B cell (primary cell): ENCODE data around the gene TSPAN32. TPM values are rescaled to one million over a fixed set of nuclear protein-coding genes. Genes with fewer than 3 reads are reported as not detected.

Source experiments
- ATAC-seq: fragments of 200-7000 bp; cut with Tn5 transposase; one replicate; pipeline ENCODE4 v1.10.0; 2021; ENCODE audit warnings: low read depth, mild to moderate bottlenecking, moderate number of reproducible peaks, moderate library complexity
- CTCF ChIA-PET: fragments of 350-600 bp; sonication (Branson Sonifier 250); formaldehyde crosslinking; loops from one replicate; lab custom pipeline; 2021; ENCODE audit warnings: antibody characterized with exemption, inconsistent platforms; lab: Charles Lee
- POLR2A ChIA-PET: fragments of 350-600 bp; sonication (Branson Sonifier 250); formaldehyde crosslinking; loops from one replicate; lab custom pipeline; 2021; ENCODE audit warnings: antibody characterized with exemption; lab: Charles Lee
- DNase-seq: peaks from one replicate; pipeline ENCODE4 v3.0.0; 2013
- H2AFZ ChIP-seq: 2 replicates; pipeline ENCODE4 v1.6.1; 2012; ENCODE audit warnings: mild to moderate bottlenecking, low read depth, low read length; ENCODE audit not compliant: insufficient read depth, poor library complexity, severe bottlenecking
- H3K27ac ChIP-seq, 2 donors: 1 replicate in 1 of 2; 2 replicates in 1 of 2; pipeline ENCODE4 v1.5.1; 2012 to 2013; ENCODE audit warnings: low read length in 2 of 2, mild to moderate bottlenecking in 2 of 2, moderate library complexity in 1 of 2
- H3K27me3 ChIP-seq, 4 experiments: fragments of 200-600 bp in 1 of 4; sonication (generic) in 1 of 4; replicated peaks in 1 of 4; 1 replicate in 2 of 4; 2 replicates in 2 of 4; pipeline versions ENCODE4 v1.6.1 to v1.7.0; 2013 to 2016; ENCODE audit warnings: low read length in 3 of 4, mild to moderate bottlenecking in 2 of 4, mixed read lengths in 1 of 4, moderate library complexity in 1 of 4; ENCODE audit not compliant: insufficient read depth in 4 of 4, control insufficient read depth in 3 of 4; ENCODE audit errors: control extremely low read depth in 1 of 4
- H3K36me3 ChIP-seq, 2 experiments: replicated peaks in 1 of 2; 1 replicate in 1 of 2; 2 replicates in 1 of 2; pipeline versions ENCODE4 v1.6.1 to v1.7.1; 2013; ENCODE audit warnings: low read length in 1 of 2; ENCODE audit not compliant: insufficient read depth in 2 of 2, control insufficient read depth in 1 of 2; ENCODE audit errors: control extremely low read depth in 1 of 2, extremely low read depth in 1 of 2
- H3K4me1 ChIP-seq, 2 donors: fragments of 200-600 bp in 1 of 2; sonication (generic) in 1 of 2; 1 replicate in 1 of 2; 2 replicates in 1 of 2; pipeline versions ENCODE4 v1.5.1 to v1.6.1; 2013 to 2017; ENCODE audit warnings: low read length in 2 of 2; ENCODE audit not compliant: control insufficient read depth in 2 of 2, insufficient read depth in 2 of 2
- H3K4me2 ChIP-seq: replicated peaks from 2 replicates; pipeline ENCODE3; 2012; ENCODE audit warnings: mild to moderate bottlenecking, low read depth, low read length; ENCODE audit not compliant: poor library complexity, severe bottlenecking
- H3K4me3 ChIP-seq, 5 experiments: fragments of 200-600 bp in 1 of 5; sonication (generic) in 1 of 5; 1 replicate in 3 of 5; 2 replicates in 2 of 5; pipeline versions ENCODE4 v1.5.1 to v1.7.0; 2011 to 2016; ENCODE audit warnings: low read length in 4 of 5, mild to moderate bottlenecking in 4 of 5, low read depth in 2 of 5, control low read depth in 1 of 5, moderate library complexity in 1 of 5; ENCODE audit not compliant: insufficient read depth in 1 of 5; ENCODE audit errors: control extremely low read depth in 1 of 5, extremely low read depth in 1 of 5
- H3K79me2 ChIP-seq: fragments of 200-600 bp; sonication (generic); one replicate; pipeline ENCODE4 v1.6.0; 2016; ENCODE audit warnings: low read length; ENCODE audit not compliant: control insufficient read depth, insufficient read depth
- H3K9ac ChIP-seq: fragments of 200-600 bp; sonication (generic); 2 replicates; pipeline ENCODE4 v1.6.1; 2017; ENCODE audit warnings: mild to moderate bottlenecking, low read length, moderate library complexity
- H3K9me3 ChIP-seq, 3 donors: one replicate each; pipeline versions ENCODE4 v1.6.1 to v1.7.1; 2013; ENCODE audit warnings: low read length in 2 of 3; ENCODE audit not compliant: control insufficient read depth in 2 of 3, insufficient read depth in 1 of 3; ENCODE audit errors: control extremely low read depth in 1 of 3
- H4K20me1 ChIP-seq: 2 replicates; pipeline ENCODE4 v1.6.0; 2012; ENCODE audit warnings: mild to moderate bottlenecking, low read length; ENCODE audit not compliant: insufficient read depth, control insufficient read depth, poor library complexity, severe bottlenecking
- H3K27ac Mint-ChIP-seq: one replicate; pipeline ENCODE4 v1.8.0; 2021; ENCODE audit warnings: mixed read lengths
- H3K27me3 Mint-ChIP-seq: one replicate; pipeline ENCODE4 v1.8.0; 2021; ENCODE audit warnings: mixed read lengths
- H3K4me1 Mint-ChIP-seq: one replicate; pipeline ENCODE4 v1.8.0; 2021; ENCODE audit warnings: mixed read lengths
- H3K4me3 Mint-ChIP-seq: one replicate; pipeline ENCODE4 v1.8.0; 2021; ENCODE audit warnings: mixed read lengths
- H3K9me3 Mint-ChIP-seq: one replicate; pipeline ENCODE4 v1.8.0; 2022; ENCODE audit warnings: mixed read lengths; ENCODE audit not compliant: insufficient read depth
- EZH2 ChIP-seq: IDR thresholded peaks from 2 replicates; pipeline ENCODE4 v1.6.1; 2012; ENCODE audit warnings: borderline replicate concordance, low read depth, mild to moderate bottlenecking, moderate library complexity, low read length; ENCODE audit not compliant: insufficient read depth, poor library complexity, severe bottlenecking
- WGBS: methylation state at CpG from one replicate; pipeline ENCODE4 v1.1.5; 2013; ENCODE audit warnings: missing lambda C conversion rate; ENCODE audit not compliant: insufficient coverage; 5-methylcytosine and 5-hydroxymethylcytosine counted together
- intact Hi-C: fragments of 100-400 bp; cut with micrococcal nuclease; formaldehyde crosslinking; loops from one replicate; pipeline ENCODE4 v1.10.0; 2022
- polyA plus RNA-seq: library from polyadenylated mRNA; depleted of rRNA; stranded (reverse); fragments of >200 nt; gene quantifications from 2 replicates; pipeline ENCODE4 v1.2.3, GENCODE V29; 2012
- total RNA-seq, 2 donors: library from RNA; stranded (reverse); fragments of 120-200 nt in 1 of 2; gene quantifications; 1 replicate in 1 of 2; 2 replicates in 1 of 2; pipeline versions ENCODE4 v1.2.3 to v1.2.4, GENCODE V29; 2013 to 2022
- TF ChIP-seq, protein P1 (sequence below): fragments of 200-600 bp; IDR thresholded peaks from one replicate; pipeline ENCODE4 v1.8.0; 2022; ENCODE audit warnings: antibody characterized with exemption, mild to moderate bottlenecking

TSPAN32 gene
- total and polyA plus RNA-seq, 2 donors (not counting 1 experiment from before 2014, with no cell fraction given): 22.2 to 75.9 TPM

DNA sequence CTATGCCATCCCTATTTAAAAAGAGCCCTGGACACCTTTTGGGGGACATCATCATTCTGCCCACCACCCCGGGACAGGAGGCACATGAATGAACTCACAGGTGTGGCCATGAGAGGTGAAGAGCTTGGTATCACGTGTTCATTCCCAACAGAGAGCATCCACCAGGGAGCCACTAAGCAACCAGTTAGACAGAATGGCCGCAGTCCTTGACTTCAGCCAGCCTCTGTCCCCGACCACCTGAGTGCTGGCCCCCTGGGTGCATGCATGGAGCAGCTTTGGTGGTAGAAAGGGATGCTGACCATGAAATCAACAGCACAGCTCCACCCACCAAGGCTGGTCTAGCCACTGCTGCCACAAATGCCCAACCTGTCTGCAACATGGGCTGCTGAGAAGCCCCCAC lies 44.2 kb downstream of the TSPAN32 start:
- DNase-seq: no peak
- H3K4me3 Mint-ChIP-seq: no peak overlapping the region
- Histone ChIP-seq H3K4me3 (no peak overlapping the region), H2AFZ (no peak overlapping the region), H3K4me1 (no peaks in the 10 kb centered on the region), H3K27ac (no peak overlapping the region), H3K9me3 (peaks cover 0 to 33% (median 17%) of the 10 kb centered on the region in 3 donors), H3K4me2 (no peak overlapping the region), H3K79me2 (no peaks in the 10 kb centered on the region), H3K9ac (no peak overlapping the region), H3K36me3 (no peaks in the 10 kb centered on the region), H3K27me3 (no peaks in the 10 kb centered on the region), H4K20me1 (no peaks in the 10 kb centered on the region)
- ChIA-PET CTCF (no interaction called here), POLR2A (no interaction called here)
- TF ChIP-seq, protein P1, sequence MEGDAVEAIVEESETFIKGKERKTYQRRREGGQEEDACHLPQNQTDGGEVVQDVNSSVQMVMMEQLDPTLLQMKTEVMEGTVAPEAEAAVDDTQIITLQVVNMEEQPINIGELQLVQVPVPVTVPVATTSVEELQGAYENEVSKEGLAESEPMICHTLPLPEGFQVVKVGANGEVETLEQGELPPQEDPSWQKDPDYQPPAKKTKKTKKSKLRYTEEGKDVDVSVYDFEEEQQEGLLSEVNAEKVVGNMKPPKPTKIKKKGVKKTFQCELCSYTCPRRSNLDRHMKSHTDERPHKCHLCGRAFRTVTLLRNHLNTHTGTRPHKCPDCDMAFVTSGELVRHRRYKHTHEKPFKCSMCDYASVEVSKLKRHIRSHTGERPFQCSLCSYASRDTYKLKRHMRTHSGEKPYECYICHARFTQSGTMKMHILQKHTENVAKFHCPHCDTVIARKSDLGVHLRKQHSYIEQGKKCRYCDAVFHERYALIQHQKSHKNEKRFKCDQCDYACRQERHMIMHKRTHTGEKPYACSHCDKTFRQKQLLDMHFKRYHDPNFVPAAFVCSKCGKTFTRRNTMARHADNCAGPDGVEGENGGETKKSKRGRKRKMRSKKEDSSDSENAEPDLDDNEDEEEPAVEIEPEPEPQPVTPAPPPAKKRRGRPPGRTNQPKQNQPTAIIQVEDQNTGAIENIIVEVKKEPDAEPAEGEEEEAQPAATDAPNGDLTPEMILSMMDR: no peak
- TF ChIP-seq EZH2: no peak
- no peaks in the 10 kb centered on the region for H3K4me1 Mint-ChIP-seq
- intact Hi-C loops: no loop called here
- peaks cover 9% of the 10 kb centered on the region for H3K9me3 Mint-ChIP-seq
- 83% methylated on average over 3 of the region's 4 CpGs for WGBS
- ATAC-seq: no peak
- H3K27ac Mint-ChIP-seq: no peak overlapping the region
- H3K27me3 Mint-ChIP-seq: no peaks in the 10 kb centered on the region

GRCh38 chr11:2346586-2347307 lies 44.9 kb downstream of the TSPAN32 start:
- intact Hi-C loops: no loop called here
- Histone ChIP-seq H2AFZ (no peak overlapping the region), H4K20me1 (no peaks in the 10 kb centered on the region), H3K9ac (no peak overlapping the region), H3K4me3 (no peak overlapping the region), H3K9me3 (peaks cover 0 to 33% (median 17%) of the 10 kb centered on the region in 3 donors), H3K27me3 (no peaks in the 10 kb centered on the region), H3K27ac (no peak overlapping the region), H3K4me2 (no peak overlapping the region), H3K36me3 (no peaks in the 10 kb centered on the region), H3K79me2 (no peaks in the 10 kb centered on the region), H3K4me1 (no peaks in the 10 kb centered on the region)
- Mint-ChIP-seq H3K4me3 (no peak overlapping the region), H3K4me1 (no peaks in the 10 kb centered on the region), H3K27me3 (no peaks in the 10 kb centered on the region), H3K9me3 (peaks cover 9% of the 10 kb centered on the region), H3K27ac (no peak overlapping the region)
- no peak for ATAC-seq
- no peak for TF ChIP-seq EZH2
- TF ChIP-seq, protein P1: no peak
- POLR2A ChIA-PET: no interaction called here
- CTCF ChIA-PET: no interaction called here
- WGBS: 89% methylated on average over 8 of the region's 10 CpGs
- no peak for DNase-seq
